ENCODE results near the gene BLTP1.

DNA sequence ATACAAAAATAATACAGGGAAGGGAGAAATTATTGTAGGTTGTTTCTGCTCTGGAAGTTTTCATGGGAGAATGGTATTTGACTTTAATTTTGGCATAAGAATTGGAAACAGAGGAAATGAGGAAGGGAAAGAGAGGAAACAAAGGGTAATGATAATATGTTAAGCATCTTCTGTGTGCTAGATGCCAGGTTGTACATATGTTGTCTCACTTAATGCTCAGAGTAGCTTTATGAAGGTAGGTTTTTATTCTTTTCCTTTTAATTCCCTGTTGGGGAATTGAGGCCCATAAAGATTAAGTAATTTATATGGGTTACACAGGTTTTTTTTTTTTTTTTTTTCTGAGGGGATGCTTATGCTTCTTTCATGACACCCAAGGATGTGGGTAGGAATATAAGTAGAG lies 19.2 kb downstream of the BLTP1 start:
- TF ChIP-seq, protein P1, sequence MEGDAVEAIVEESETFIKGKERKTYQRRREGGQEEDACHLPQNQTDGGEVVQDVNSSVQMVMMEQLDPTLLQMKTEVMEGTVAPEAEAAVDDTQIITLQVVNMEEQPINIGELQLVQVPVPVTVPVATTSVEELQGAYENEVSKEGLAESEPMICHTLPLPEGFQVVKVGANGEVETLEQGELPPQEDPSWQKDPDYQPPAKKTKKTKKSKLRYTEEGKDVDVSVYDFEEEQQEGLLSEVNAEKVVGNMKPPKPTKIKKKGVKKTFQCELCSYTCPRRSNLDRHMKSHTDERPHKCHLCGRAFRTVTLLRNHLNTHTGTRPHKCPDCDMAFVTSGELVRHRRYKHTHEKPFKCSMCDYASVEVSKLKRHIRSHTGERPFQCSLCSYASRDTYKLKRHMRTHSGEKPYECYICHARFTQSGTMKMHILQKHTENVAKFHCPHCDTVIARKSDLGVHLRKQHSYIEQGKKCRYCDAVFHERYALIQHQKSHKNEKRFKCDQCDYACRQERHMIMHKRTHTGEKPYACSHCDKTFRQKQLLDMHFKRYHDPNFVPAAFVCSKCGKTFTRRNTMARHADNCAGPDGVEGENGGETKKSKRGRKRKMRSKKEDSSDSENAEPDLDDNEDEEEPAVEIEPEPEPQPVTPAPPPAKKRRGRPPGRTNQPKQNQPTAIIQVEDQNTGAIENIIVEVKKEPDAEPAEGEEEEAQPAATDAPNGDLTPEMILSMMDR (IDR thresholded peaks at IDR 0.05; ENCODE audit: insufficient read depth, low read depth, low read length), result no peak
- no peak for TF ChIP-seq EZH2 (IDR thresholded peaks at IDR 0.05; ENCODE audit: insufficient read depth, low read length)
